Osteocyte (in vitro differentiated cells): ENCODE results near the gene CUBN. TPM values are rescaled to one million over a fixed set of nuclear protein-coding genes. Genes with fewer than 3 reads are reported as not detected.

Experiments
- DNase-seq: peaks from one replicate; pipeline ENCODE4 v3.0.0; 2021; ENCODE audit warnings: mixed read lengths; ENCODE audit not compliant: unreplicated experiment; ENCODE audit errors: extremely low spot score
- H3K27ac Mint-ChIP-seq: one replicate; pipeline ENCODE4 v1.8.0; 2021; ENCODE audit warnings: mild to moderate bottlenecking, mixed read lengths; ENCODE audit not compliant: unreplicated experiment
- H3K27me3 Mint-ChIP-seq: one replicate; pipeline ENCODE4 v1.8.0; 2021; ENCODE audit warnings: mixed read lengths; ENCODE audit not compliant: unreplicated experiment
- H3K36me3 Mint-ChIP-seq: one replicate; pipeline ENCODE4 v1.8.0; 2021; ENCODE audit warnings: mixed read lengths; ENCODE audit not compliant: unreplicated experiment
- H3K4me1 Mint-ChIP-seq: one replicate; pipeline ENCODE4 v1.8.0; 2021; ENCODE audit warnings: mixed read lengths; ENCODE audit not compliant: unreplicated experiment
- H3K4me3 Mint-ChIP-seq: one replicate; pipeline ENCODE4 v1.8.0; 2021; ENCODE audit warnings: mild to moderate bottlenecking, moderate library complexity, mixed read lengths; ENCODE audit not compliant: unreplicated experiment
- H3K9me3 Mint-ChIP-seq: one replicate; pipeline ENCODE4 v1.8.0; 2021; ENCODE audit warnings: mixed read lengths; ENCODE audit not compliant: unreplicated experiment
- CTCF ChIP-seq: fragments of 200-600 bp; sonication (generic); IDR thresholded peaks from 2 replicates; pipeline ENCODE4 v1.5.0; 2021; ENCODE audit warnings: antibody characterized with exemption, mild to moderate bottlenecking, moderate library complexity
- total RNA-seq: library from RNA; stranded (reverse); gene quantifications from 2 replicates; pipeline ENCODE4 v1.2.1, GENCODE V29; 2021

The CUBN gene
- total RNA-seq, 1 donor from 2014 or later, result 1.4 TPM

- no peak overlapping the region for H3K4me3 Mint-ChIP-seq
- H3K27me3 Mint-ChIP-seq, result no peaks in the 10 kb centered on the region
- H3K36me3 Mint-ChIP-seq, result no peaks in the 10 kb centered on the region
- H3K9me3 Mint-ChIP-seq, result no peaks in the 10 kb centered on the region
- peak overlapping the region; percentile 98 for H3K27ac Mint-ChIP-seq
- H3K4me1 Mint-ChIP-seq, result peaks cover 55% of the 10 kb centered on the region
- no peak for DNase-seq
- no peak for TF ChIP-seq CTCF
Measured at GRCh38 chr10:17076626-17077345, 52.8 kb downstream of the CUBN start.

- no peak for DNase-seq
- no peak for TF ChIP-seq CTCF
- Mint-ChIP-seq H3K4me3 (peak overlapping the region; percentile 27), H3K27ac (peak overlapping the region; percentile 98), H3K27me3 (no peaks in the 10 kb centered on the region), H3K36me3 (peaks cover under 1% of the 10 kb centered on the region), H3K4me1 (peaks cover 56% of the 10 kb centered on the region), H3K9me3 (no peaks in the 10 kb centered on the region)
Measured at GRCh38 chr10:17075533-17076359, 53.9 kb downstream of the CUBN start.

GRCh38 chr10:17074541-17074847, 55.1 kb downstream of the CUBN start:
- H3K27me3 Mint-ChIP-seq, result no peaks in the 10 kb centered on the region
- peak overlapping the region; percentile 98 for H3K27ac Mint-ChIP-seq
- peaks cover 1% of the 10 kb centered on the region for H3K36me3 Mint-ChIP-seq
- H3K4me1 Mint-ChIP-seq, result peaks cover 56% of the 10 kb centered on the region
- no peak overlapping the region for H3K4me3 Mint-ChIP-seq
- no peak for DNase-seq
- no peaks in the 10 kb centered on the region for H3K9me3 Mint-ChIP-seq
- TF ChIP-seq CTCF, result no peak

GRCh38 chr10:17073725-17074540, 55.7 kb downstream of the CUBN start:
- Mint-ChIP-seq H3K4me3 (no peak overlapping the region), H3K4me1 (peaks cover 56% of the 10 kb centered on the region), H3K27ac (peak overlapping the region; percentile 98), H3K9me3 (peaks cover under 1% of the 10 kb centered on the region), H3K27me3 (no peaks in the 10 kb centered on the region), H3K36me3 (peaks cover 1% of the 10 kb centered on the region)
- TF ChIP-seq CTCF, result no peak
- DNase-seq, result no peak
